HepG2 (cell line): Measurements from ENCODE around the gene RHBDF2. TPM values are rescaled to one million over a fixed set of nuclear protein-coding genes. Genes with fewer than 3 reads are reported as not detected.

ENCODE experiments used
- BRCA1 ChIP-seq: sonication (generic); formaldehyde crosslinking; IDR thresholded peaks from 2 replicates; pipeline ENCODE4 v1.4.0; 2020; ENCODE audit warnings: missing genetic modification reagents
- BRD4 ChIP-seq: sonication (generic); formaldehyde crosslinking; IDR thresholded peaks from 2 replicates; pipeline ENCODE4 v1.4.0; 2020; ENCODE audit warnings: missing genetic modification reagents
- CBFB ChIP-seq: sonication (generic); formaldehyde crosslinking; IDR thresholded peaks from 2 replicates; pipeline ENCODE4 v1.4.0; 2020; ENCODE audit warnings: missing genetic modification reagents
- KAT8 ChIP-seq: IDR thresholded peaks from 2 replicates; pipeline ENCODE4 v1.6.1; 2016; ENCODE audit warnings: missing genetic modification reagents, missing compliant biosample characterization
- MEF2D ChIP-seq: sonication (generic); formaldehyde crosslinking; IDR thresholded peaks from 2 replicates; pipeline ENCODE4 v1.5.1; 2020; ENCODE audit warnings: mild to moderate bottlenecking, missing genetic modification reagents
- MYNN ChIP-seq: sonication (generic); formaldehyde crosslinking; IDR thresholded peaks from 2 replicates; pipeline ENCODE4 v1.4.0; 2020; ENCODE audit warnings: mild to moderate bottlenecking, low read depth, missing genetic modification reagents
- PCBP1 ChIP-seq: fragments of 200-400 bp; formaldehyde crosslinking; IDR thresholded peaks from 2 replicates; pipeline ENCODE4 v1.6.1; 2017; ENCODE audit warnings: mild to moderate bottlenecking, low read depth, low read length, borderline replicate concordance
- ZNF510 ChIP-seq: sonication (generic); formaldehyde crosslinking; IDR thresholded peaks from 2 replicates; pipeline ENCODE4 v1.4.0; 2020; ENCODE audit warnings: low read depth, mild to moderate bottlenecking, missing genetic modification reagents
- ZNF563 ChIP-seq: sonication (generic); formaldehyde crosslinking; IDR thresholded peaks from 2 replicates; pipeline ENCODE4 v1.8.0; 2022; ENCODE audit warnings: mild to moderate bottlenecking, moderate library complexity, missing genetic modification reagents
- ZNF674 ChIP-seq: sonication (generic); formaldehyde crosslinking; IDR thresholded peaks from 2 replicates; pipeline ENCODE4 v1.5.0; 2020; ENCODE audit warnings: low read depth, mild to moderate bottlenecking, missing genetic modification reagents
- ZNF747 ChIP-seq: sonication (generic); formaldehyde crosslinking; IDR thresholded peaks from 2 replicates; pipeline ENCODE4 v1.8.1; 2023; ENCODE audit warnings: missing genetic modification reagents, mild to moderate bottlenecking, borderline replicate concordance
- polyA plus RNA-seq, 8 experiments: library from polyadenylated mRNA; depleted of rRNA in 3 of 8; stranded (reverse) in 7 of 8; unstranded in 1 of 8; fragments of >200 nt; fragmentation: Illumina TruSeq in 4 of 8; extraction: Trizol in 4 of 8; gene quantifications; 2 replicates each; pipeline versions ENCODE4 v1.2.1 to v1.2.3, GENCODE V29; 2011 to 2016; ENCODE audit warnings: low read depth in 4 of 8, missing spikeins in 1 of 8, mixed read lengths in 1 of 8; ENCODE audit not compliant: insufficient read depth in 1 of 8
- total RNA-seq, 5 experiments: library from RNA; depleted of rRNA; stranded (reverse); fragments of >200 nt; fragmentation: Illumina TruSeq; extraction: Trizol; gene quantifications; 2 replicates each; pipeline ENCODE4 v1.2.3, GENCODE V29; 2016; ENCODE audit warnings: low read depth in 1 of 5
- TF ChIP-seq, protein P1 (sequence below): sonication (generic); formaldehyde crosslinking; IDR thresholded peaks from 2 replicates; pipeline ENCODE4 v1.5.0; 2020; ENCODE audit warnings: missing genetic modification reagents
- TF ChIP-seq, protein P2 (sequence below): sonication (generic); formaldehyde crosslinking; IDR thresholded peaks from 2 replicates; pipeline ENCODE4 v1.5.0; 2020; ENCODE audit warnings: mild to moderate bottlenecking, missing genetic modification reagents
- TF ChIP-seq, protein P3 (sequence below): sonication (generic); formaldehyde crosslinking; IDR thresholded peaks from 2 replicates; pipeline ENCODE4 v1.5.1; 2020; ENCODE audit warnings: missing genetic modification reagents, mild to moderate bottlenecking, borderline replicate concordance

The RHBDF2 gene
- total and polyA plus RNA-seq, 2 of the 13 experiments (the other 11 are each of a cell fraction or from before 2014, with no cell fraction given): 7.8 to 24.2 TPM

DNA sequence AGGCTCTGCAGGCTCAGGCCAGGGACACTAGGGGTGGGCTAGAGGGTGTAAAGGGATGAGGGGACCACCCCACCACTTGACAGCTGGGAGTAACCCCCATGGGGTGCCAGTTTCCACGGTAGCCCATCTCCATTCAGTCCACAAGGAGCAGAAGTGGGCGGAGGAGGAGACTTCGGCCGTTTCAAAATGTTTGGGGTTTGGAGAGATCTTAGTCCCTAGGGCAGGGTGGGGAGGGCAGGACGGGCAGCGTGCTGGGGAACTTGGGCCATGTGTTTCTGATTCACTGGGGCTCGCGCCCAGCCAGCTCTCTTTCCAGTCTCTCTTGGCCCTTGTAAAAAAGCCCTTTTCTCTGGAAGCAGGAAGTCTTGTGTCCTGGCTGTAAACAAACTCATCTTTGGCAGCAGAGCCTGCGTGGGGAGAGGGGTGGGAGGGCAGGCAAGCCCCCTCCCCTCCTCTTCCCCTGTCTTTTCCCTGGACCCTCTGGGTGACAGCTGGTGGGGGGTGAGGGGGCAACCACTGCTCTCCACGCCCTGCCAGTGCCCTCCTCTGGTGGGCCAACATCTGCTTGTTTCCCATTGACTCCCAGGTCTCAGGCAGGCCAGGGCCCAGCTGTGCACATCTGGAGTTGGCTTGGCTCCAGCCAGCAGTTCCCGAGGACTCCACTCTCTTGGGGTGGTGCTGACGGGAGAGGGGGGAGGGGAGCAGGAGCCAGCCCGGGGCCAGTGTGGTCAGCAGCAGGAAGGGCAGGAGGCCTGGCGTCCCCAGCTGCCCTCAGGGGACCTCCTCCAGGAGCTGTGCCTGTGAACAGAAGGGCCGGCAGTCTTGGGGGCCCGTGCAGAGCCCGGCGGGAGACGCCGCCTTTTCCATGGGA is 28.2 kb upstream of the RHBDF2 start (continued):
- TF ChIP-seq, protein P1, sequence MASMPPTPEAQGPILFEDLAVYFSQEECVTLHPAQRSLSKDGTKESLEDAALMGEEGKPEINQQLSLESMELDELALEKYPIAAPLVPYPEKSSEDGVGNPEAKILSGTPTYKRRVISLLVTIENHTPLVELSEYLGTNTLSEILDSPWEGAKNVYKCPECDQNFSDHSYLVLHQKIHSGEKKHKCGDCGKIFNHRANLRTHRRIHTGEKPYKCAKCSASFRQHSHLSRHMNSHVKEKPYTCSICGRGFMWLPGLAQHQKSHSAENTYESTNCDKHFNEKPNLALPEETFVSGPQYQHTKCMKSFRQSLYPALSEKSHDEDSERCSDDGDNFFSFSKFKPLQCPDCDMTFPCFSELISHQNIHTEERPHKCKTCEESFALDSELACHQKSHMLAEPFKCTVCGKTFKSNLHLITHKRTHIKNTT (CRISPR knock-in tag): no peak
- TF ChIP-seq ZNF563 (CRISPR knock-in tag) (0 out of 2 replicates have a peak, but pooled peaks have one; percentile 78), CBFB (CRISPR knock-in tag) (no peak), PCBP1 (peak; percentile 94; the same call in 1 of the 2 replicates), BRD4 (no peak), MYNN (CRISPR knock-in tag) (no peak), ZNF674 (CRISPR knock-in tag) (0 out of 2 replicates have a peak, but pooled peaks have one; percentile 83), ZNF510 (CRISPR knock-in tag) (0 out of 2 replicates have a peak, but pooled peaks have one; percentile 74), ZNF747 (CRISPR knock-in tag) (peak; percentile 65; the same call in 1 of the 2 replicates), BRCA1 (CRISPR knock-in tag) (no peak), KAT8 (0 out of 2 replicates have a peak, but pooled peaks have one; percentile 18), MEF2D (CRISPR knock-in tag) (peak; percentile 18; the same call in 1 of the 2 replicates)
- TF ChIP-seq, protein P2, sequence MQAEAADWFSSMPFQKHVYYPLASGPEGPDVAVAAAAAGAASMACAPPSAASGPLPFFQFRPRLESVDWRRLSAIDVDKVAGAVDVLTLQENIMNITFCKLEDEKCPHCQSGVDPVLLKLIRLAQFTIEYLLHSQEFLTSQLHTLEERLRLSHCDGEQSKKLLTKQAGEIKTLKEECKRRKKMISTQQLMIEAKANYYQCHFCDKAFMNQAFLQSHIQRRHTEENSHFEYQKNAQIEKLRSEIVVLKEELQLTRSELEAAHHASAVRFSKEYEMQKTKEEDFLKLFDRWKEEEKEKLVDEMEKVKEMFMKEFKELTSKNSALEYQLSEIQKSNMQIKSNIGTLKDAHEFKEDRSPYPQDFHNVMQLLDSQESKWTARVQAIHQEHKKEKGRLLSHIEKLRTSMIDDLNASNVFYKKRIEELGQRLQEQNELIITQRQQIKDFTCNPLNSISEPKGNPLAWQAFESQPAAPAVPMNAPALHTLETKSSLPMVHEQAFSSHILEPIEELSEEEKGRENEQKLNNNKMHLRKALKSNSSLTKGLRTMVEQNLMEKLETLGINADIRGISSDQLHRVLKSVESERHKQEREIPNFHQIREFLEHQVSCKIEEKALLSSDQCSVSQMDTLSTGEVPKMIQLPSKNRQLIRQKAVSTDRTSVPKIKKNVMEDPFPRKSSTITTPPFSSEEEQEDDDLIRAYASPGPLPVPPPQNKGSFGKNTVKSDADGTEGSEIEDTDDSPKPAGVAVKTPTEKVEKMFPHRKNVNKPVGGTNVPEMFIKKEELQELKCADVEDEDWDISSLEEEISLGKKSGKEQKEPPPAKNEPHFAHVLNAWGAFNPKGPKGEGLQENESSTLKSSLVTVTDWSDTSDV (CRISPR knock-in tag): peak; percentile 61; the same call in 1 of the 2 replicates
- TF ChIP-seq, protein P3, sequence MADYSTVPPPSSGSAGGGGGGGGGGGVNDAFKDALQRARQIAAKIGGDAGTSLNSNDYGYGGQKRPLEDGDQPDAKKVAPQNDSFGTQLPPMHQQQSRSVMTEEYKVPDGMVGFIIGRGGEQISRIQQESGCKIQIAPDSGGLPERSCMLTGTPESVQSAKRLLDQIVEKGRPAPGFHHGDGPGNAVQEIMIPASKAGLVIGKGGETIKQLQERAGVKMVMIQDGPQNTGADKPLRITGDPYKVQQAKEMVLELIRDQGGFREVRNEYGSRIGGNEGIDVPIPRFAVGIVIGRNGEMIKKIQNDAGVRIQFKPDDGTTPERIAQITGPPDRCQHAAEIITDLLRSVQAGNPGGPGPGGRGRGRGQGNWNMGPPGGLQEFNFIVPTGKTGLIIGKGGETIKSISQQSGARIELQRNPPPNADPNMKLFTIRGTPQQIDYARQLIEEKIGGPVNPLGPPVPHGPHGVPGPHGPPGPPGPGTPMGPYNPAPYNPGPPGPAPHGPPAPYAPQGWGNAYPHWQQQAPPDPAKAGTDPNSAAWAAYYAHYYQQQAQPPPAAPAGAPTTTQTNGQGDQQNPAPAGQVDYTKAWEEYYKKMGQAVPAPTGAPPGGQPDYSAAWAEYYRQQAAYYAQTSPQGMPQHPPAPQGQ (CRISPR knock-in tag): no peak
